HG03108 (cell line): ENCODE data around the gene CPNE7.
"Not testable (repeated sequence)": the region's sequence is repeated elsewhere in the genome, so short reads cannot be mapped to it uniquely, and the experiment has no call there.

Source experiments
- ATAC-seq: cut with Tn5 transposase; IDR thresholded peaks from one replicate; pipeline ENCODE4 v1.9.1; 2021; ENCODE audit warnings: moderate library complexity; ENCODE audit not compliant: unreplicated experiment

Gene CPNE7

DNA sequence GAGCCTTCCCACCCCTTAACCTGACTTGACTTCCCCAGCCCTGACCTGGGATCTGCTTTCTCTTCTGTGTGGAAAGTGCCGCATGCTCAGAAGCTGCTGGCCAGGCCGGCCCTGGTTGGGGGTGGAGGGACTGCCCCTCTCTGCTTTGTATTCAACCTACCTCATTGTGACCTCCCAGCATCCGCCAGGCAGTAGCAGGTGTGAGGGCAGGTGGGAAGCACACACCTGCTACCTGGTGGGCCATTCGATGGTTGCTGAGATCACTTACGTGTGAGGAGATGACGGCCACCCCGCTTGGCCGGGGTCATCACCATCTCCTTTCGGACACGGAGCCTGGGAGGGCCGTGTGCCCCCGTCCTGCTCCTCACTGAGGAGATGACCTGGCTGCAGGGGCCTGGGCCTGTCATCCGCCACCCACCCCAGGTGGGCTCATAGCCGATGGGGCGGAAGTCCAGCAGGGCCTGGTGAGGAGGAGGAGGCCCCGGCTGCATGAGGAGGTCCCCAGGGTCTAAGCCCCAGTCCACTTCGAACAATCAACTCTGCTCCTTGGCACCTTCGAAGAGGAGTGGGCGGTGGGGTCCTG is 7.1 kb downstream of the CPNE7 start:
- ATAC-seq: no peak

DNA sequence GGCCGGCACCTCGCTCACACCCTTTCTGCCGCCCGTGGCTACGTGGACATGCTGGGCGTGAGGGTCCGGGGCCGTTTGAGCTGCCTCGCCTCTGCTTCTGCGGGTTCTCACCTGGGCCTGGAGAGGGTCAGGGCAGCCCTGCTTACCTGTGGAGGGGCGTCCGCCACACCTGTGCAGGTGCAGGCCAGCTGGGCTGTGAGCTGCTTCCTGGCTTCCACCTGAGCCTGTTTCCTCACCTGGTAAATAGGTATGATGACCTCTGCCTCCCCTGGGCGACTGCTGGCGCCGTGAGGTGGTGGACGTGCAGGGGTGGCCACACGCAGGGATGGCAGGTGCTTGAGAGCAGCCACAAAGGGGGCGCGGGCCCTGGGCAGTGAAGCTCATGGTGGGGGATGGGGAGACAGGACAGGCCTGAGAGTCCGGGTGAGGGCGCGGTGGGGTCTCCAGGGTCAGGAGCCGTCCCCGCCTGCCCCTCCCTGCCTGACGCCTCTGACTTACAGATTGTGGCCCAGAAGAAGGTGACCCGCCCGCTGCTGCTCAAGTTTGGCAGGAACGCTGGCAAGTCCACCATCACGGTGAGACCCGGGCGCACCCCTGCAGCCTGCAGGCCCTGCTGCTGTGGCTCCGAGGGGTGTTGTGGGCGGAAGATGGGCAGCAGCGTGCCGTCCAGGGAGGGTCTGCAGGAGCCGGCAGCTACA is 7.8 kb downstream of the CPNE7 start:
- no peak for ATAC-seq

DNA sequence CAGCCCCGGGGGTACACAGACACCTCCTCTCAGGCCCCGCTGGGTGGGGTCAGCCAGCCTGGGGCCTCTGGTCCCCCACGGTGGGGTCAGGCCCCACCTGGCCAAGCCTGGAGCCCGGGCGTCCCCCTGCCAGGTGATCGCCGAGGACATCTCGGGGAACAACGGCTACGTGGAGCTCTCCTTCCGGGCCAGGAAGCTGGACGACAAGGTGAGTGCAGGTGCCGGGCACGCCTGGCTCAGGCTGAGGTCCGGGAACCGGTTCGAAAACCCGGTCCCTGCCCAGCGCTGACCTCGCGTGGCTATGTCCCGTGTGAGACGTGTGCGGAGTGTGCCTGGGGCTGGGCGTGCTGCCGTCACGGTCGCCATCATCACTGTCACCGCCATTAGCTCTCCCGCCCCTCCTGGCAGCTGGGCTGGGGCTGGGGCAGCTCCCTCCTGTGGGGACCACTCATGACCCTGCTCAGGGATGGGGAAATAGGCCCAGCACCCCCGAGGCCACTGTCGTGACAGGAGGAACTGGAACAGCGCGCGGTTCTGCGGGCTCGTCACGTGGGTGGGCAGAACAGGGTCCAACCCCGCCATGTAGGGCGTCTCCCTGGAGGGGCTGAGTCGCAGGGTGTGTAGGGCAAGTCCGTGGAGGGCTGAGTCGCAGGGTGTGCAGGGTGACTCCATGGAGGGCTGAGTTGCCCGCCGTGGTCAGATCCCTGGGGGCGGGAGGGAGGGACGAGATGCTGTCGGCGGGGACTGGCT is 8.5 kb downstream of the CPNE7 start:
- no peak for ATAC-seq

DNA sequence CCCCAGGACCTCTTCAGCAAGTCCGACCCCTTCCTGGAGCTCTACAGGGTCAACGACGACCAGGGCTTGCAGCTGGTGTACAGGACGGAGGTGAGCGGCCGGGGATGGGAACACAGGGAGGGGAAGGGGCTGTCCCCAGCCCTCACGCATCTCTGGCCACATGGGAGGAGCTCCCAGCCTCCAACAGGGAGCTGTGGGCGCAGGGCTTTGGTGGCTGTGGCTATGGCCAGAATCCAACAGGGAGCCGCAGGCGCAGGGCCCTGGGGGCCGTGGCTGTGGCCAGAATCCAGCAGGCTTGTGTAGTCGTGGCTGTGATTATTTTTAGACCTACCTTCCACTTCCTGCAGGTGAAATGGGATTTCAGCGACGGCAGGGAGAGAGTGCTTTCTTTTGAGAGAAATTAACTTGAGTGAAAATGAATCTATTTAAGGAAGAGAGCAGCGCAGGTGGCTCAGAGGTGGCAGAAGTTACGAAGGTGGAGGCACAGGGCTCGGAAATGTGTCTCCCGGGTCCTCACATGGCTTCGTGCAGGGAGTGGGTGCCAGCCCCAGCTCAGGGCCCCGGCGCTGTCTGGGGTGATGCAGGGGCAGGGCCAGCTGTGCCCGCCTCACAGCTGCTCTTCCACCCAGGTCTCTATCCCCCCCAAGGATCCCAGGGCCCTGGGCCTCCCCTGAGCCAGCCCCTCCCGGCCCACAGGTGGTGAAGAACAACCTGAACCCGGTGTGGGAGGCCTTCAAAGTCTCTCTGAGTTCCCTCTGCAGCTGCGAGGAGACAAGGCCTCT is 9.4 kb downstream of the CPNE7 start:
- no peak for ATAC-seq

DNA sequence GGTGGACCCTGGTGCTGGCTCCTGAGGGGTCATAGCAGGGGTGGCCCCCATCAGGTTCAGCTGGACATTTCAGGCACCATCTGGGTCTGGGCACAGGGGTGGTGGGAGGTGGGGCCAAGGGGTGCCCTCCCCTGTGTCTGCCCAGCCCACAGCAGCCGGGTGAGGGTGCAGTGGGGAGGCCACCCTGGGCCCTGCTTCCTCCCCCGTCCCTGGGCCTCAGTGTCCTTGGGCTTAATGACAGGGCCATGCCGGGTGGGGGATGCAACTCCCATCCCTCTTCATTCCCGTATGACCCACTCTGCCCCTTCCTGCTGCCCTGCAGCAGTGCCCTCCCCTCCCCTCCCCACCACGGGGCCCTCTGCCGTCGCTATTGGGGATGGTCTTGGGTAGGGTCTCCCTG is 10.7 kb downstream of the CPNE7 start:
- ATAC-seq: no peak

DNA sequence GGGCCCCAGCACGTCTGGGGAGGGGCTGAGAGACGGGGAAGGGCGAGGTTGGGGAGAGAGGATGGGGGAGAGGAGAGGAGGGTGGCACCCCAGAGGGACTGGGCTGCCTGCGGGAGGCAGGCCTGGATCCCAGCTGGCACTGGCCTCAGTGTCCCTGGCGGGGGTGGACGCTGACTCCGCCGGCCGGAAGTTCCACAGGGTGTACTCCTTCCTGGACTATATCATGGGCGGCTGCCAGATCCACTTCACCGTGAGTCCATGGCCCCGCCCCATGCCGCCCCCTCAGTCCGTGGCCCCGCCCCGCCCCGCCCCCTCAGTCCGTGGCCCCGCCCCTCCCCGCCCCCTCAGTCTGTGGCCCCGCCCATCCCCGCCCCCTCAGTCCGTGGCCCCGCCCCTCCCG is 11.3 kb downstream of the CPNE7 start:
- ATAC-seq: no peak

DNA sequence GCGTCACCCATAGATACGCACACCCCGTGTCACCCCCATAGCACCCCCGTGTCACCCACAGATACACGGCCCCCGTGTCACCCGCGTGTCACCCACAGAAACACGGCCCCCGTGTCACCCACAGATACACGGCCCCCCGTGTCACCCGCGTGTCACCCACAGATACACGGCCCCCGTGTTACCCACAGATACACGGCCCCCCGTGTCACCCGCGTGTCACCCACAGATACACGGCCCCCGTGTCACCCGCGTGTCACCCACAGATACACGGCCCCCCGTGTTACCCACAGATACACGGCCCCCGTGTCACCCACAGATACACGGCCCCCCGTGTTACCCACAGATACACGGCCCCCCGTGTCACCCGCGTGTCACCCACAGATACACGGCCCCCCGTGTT is 12.1 kb downstream of the CPNE7 start:
- not testable (repeated sequence) for ATAC-seq

DNA sequence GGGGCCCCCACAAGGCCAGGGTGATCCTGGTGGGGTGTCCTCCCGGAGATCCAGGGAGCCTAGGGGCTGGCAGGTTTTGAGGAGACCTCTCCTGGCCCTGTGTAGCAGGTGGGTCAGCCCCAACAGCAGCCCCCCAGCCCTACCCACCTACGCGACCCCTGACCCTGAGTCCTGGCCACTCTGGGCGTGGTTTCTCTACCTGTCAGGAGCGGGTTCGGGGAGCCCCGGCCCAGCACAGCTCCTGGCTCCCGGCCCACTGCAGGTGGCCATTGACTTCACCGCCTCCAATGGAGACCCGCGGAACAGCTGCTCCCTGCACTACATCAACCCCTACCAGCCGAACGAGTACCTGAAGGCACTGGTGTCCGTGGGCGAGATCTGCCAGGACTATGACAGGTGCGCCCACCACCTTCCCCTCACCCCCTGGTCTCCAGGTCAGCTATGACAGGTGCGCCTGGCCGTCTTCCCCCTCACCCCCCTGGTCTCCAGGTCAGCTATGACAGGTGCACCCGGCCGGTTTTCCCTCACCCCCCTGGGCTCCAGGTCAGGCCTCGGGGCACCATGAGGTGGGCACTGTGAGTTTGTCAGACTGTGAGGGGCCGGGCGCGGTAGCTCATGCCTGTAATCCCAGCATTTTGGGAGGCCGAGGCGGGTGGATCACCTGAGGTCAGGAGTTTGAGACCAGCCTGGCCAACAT is 13.0 kb downstream of the CPNE7 start:
- ATAC-seq: no peak

DNA sequence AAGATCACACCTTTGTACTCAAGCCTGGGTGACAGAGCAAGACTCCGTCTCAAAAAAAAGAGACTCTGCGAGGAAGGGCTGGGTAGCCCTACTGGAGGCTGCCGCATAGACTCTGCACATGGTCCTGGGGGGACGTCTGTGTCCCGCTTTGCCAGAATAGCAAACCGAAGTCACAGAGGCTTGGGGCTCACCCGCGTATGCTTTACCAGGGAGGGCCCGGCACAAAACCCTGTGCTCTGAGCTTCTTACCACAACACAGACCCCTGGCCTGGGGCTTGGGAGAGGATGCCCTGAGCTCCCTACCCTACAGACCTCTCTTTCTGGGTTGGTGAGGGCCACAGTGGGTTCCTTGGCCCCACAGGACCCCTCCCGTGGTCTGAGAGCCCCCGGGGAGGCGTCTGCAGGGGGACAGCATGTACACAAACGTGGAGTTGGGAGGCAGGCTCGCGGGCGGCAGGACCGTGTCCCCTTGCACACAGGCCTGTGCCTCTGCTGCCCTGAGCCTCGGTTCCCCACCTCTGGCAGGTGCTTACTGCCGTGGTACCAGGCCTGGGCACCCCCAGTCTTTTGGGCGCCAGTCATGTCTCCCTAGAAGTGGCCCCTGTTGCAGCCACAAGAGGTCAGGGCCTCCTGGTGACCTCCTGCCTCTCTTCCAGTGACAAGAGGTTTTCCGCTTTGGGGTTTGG is 13.8 kb downstream of the CPNE7 start:
- ATAC-seq: no peak

DNA sequence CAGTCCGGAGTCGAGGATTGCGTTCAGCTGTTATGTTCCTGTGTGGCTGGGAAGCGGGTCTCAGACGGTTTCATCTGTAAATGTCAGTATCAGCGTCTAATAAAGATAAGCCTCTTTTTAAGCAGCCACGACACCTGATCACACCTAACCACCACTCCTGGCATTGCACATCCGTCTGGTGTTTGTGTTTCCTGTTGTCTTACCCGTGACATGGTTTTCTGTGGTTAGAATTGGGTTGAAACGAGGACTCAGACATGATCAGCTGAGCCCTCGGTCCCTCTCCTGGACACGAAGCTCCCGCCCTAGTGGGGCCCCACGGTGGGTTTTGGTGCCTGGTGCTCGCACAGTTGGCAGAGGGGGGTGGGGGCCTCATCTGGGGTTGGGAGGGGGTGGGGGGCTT is 18.3 kb downstream of the CPNE7 start:
- no peak for ATAC-seq

DNA sequence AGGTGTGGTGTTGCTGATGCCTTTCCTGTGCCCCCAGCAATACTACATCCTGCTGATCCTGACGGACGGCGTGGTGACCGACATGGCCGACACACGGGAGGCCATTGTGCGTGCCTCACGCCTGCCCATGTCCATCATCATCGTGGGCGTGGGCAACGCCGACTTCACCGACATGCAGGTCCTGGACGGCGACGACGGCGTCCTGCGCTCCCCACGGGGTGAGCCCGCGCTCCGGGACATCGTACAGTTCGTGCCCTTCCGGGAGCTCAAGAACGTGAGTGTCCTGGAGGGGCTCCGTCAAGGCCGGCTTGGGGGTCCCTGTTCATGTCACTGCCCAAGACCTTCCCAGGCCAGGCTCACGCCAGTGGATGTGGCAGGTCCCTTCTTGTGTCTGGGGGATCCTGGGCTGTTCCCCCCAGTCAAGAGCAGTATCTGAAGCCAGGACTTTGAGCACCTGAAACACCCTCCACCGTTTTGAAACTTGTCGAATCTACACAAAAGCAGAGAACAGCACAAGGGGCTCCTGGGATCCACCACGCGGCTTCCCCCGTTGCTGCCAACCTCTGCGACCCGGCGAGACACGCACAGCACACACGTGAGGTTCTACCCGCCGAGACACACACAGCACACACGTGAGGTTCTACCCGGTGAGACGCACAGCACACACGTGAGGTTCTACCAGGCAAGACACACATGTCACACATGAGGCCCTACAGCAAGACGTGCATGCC is 19.9 kb downstream of the CPNE7 start:
- no peak for ATAC-seq

DNA sequence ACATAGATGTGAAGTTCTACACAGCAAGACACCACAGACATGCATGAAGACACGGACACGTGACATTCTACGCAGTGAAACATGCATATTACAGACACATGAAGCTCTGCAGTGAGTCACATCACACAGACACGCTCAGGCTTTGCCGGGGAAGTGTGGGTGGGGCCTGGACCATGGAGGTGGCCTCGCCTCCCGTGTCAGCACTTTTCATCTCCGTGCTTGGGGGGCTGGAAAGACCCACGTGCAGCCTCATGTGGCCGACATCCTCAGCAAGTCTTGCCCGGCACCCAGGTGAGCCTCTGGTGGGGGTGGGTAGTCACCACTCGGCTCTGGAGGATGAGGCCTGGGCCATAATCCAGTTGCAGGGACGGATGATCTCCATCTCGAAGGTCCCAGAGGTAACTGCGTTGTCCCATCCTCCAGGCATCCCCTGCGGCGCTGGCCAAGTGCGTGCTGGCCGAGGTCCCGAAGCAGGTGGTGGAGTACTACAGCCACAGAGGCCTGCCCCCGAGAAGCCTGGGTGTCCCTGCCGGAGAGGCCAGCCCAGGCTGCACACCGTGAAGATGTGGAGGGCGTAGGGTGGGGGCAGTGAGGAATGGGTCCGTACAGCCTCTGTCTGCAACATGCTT is 20.6 kb downstream of the CPNE7 start:
- ATAC-seq: no peak

DNA sequence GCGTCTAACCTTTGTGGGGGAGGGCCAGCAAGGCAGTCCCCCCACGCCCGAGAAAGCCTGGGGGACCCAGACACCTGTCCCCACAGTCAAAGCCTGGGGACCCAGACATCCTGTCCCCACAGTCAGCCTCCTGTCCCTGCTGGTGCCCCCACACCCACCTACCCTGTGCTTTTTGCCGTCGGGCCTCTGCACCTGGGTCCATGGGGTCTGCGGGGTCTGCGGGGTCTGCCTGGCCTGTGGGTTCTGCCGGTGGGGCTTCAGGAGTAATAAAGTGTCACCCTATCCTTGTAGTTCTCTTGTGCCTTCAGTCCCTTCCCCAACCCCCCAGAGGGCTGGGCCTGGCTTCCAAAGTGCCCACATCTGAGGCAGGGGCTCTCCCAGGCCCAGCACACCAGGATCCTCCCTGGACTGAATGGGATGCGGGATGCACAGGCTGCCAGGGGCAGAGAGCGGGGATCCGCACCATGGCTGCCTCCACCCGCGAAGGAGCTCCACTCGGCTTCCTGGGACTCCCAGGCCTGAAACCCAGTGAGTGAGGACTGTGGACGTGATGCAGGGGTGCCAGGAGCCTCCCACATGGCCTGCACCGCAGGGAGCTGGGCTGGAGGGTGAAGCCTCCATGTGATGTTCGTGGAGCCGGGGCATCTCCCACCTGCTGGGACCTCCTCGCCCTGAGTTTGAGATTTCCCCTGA is 21.5 kb downstream of the CPNE7 start:
- no peak for ATAC-seq

DNA sequence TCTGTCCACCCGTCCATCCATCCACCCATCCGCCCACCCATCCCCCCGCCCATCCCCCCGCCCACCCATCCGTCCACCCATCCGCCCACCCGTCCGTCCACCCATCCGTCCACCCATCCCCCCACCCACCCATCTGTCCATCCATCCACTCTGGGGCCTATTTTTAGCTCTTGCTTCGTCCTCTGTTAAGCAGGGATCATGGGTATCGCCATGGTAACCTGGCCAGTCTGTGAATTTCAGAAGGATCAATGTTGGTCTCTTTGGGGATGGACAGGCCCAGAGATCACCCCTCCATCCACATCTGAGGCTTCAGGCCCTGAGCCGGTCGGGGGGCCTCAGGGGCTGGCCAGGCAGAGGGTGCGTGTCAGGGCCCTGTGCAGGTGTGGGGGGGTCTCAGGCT is 22.6 kb downstream of the CPNE7 start:
- ATAC-seq: no peak

DNA sequence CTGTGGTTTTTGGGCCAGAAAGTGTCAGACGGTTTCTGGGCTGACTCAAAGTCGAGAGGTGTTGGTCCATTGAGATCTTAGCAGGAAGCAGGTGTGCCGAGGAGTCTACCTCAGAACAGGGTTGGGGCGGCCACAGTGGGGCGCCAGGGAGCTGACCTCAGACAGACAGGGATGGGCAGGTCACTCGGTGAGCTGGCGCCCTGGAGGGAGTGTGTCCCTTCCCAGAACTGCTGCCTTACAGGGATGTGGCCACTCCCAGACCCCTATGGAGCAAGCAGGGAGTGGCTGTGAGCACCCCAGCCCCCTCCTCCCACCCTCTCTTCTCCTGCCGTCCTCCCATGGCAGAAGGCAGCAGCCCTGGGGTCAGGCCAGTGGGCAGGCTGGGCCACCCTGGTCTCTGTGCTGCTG is 23.9 kb downstream of the CPNE7 start:
- ATAC-seq: no peak

DNA sequence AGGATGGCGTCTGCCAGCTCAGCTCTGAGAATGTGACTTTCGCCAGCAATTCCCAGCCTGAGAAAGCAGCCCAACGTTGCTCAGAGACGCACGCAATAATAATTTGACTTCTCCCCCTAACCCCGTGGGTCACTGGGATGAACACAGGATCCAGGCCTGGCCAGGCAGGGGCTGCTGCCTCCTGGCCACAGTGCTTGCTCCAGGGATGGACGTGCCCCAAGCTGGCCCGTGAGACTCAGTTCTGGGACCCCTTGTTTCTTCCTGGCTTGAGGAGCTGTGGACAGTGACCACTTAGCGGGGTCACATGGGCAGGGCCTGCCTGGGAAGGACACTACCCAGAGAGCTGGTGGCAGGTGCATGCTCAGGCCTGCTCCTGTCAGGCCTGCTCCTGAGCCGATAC is 24.3 kb downstream of the CPNE7 start:
- ATAC-seq: no peak

DNA sequence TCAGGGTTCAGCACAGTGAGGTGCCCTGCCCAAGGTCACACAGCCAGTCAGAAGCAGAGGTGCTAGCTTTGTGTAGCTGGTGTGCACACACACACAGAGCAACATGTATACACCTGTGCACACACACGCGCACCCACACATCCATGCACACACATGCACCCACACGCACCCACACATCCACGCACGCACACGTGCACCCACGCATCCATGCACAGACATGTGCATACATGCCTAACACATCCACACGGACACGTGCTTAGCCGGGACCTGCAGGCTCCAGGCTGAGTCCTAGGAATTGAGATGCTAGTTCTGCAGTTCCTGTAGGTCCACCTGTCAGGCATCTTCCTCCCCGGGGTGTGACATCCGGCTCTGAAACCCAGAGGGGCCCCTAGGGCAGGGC is 24.9 kb downstream of the CPNE7 start:
- ATAC-seq: no peak

DNA sequence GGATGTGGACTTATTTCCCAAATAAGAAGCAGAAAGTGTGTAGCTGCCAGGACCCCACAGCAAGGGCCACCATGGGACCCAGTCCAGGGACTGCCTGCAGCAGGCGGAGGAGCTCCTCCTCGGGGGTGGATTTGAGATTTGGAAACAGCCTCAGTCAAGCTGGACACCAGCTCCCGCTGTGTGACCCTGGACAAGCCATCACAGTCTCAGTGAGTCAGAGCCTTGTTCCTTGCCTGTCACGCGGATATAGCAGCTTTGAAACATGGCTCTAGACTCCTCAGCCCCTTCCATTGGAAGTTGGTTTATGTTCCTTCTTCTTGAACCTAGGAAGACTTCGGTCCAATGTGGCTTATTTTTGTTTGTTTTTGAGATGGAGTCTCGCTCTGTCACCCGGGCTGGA is 25.4 kb downstream of the CPNE7 start:
- no peak for ATAC-seq

DNA sequence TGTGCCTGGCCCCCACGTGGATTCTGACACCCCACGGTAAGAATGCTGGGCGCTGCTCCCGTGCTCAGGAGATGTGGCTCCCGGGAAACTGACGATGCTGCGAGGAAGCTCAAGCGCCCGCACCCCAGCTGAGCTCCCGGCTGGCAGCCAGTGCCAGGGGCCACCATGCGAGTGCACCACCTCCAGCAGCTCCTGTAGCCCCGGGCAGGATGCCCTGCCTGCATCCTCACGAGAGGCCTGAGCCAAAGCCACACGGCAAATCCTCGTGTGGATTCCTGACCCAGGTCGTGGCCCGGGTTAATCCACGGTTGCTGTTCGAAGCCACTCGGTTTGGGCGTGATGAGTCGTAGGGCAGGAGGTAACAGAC is 26.3 kb downstream of the CPNE7 start:
- ATAC-seq: no peak
